CD14-positive monocyte (primary cell): ENCODE data around the gene PIGM. TPM values are rescaled to one million over a fixed set of nuclear protein-coding genes. Genes with fewer than 3 reads are reported as not detected.

ENCODE experiments used
- DNase-seq, 3 donors: peaks; one replicate each; pipeline ENCODE4 v3.0.0-alpha.2; 2011 to 2022
- H2AFZ ChIP-seq: 2 replicates; pipeline ENCODE4 v1.6.0; 2012; ENCODE audit warnings: mild to moderate bottlenecking, low read depth, low read length, inconsistent platforms; ENCODE audit not compliant: insufficient read depth, poor library complexity, severe bottlenecking
- H3K27ac ChIP-seq, 2 donors: 1 replicate in 1 of 2; 2 replicates in 1 of 2; pipeline ENCODE4 v1.5.1; 2012 to 2013; ENCODE audit warnings: low read length in 2 of 2, control low read depth in 1 of 2, inconsistent platforms in 1 of 2, low read depth in 1 of 2, mild to moderate bottlenecking in 1 of 2
- H3K27me3 ChIP-seq, 2 donors: one replicate each; pipeline versions ENCODE4 v1.6.0 to v1.6.1; 2011 to 2013; ENCODE audit warnings: low read length in 2 of 2; ENCODE audit not compliant: control insufficient read depth in 2 of 2, insufficient read depth in 2 of 2
- H3K36me3 ChIP-seq, 2 donors: replicated peaks in 1 of 2; 1 replicate in 1 of 2; 2 replicates in 1 of 2; pipeline versions ENCODE4 v1.5.1 to v1.6.1; 2012 to 2013; ENCODE audit warnings: low read length in 2 of 2, control low read depth in 1 of 2, inconsistent platforms in 1 of 2, mild to moderate bottlenecking in 1 of 2; ENCODE audit not compliant: insufficient read depth in 2 of 2, control insufficient read depth in 1 of 2
- H3K4me1 ChIP-seq, 2 donors: 1 replicate in 1 of 2; 2 replicates in 1 of 2; pipeline versions ENCODE4 v1.5.1 to v1.6.1; 2012 to 2013; ENCODE audit warnings: low read length in 2 of 2, control low read depth in 1 of 2, inconsistent platforms in 1 of 2, mild to moderate bottlenecking in 1 of 2, moderate library complexity in 1 of 2; ENCODE audit not compliant: insufficient read depth in 2 of 2, control insufficient read depth in 1 of 2
- H3K4me2 ChIP-seq: replicated peaks from 2 replicates; pipeline ENCODE3; 2012; ENCODE audit warnings: low read length, moderate library complexity, mild to moderate bottlenecking; ENCODE audit not compliant: poor library complexity, severe bottlenecking; ENCODE audit errors: extremely low read depth
- H3K4me3 ChIP-seq, 3 experiments: fragments of 200-600 bp in 1 of 3; sonication (generic) in 1 of 3; replicated peaks in 1 of 3; 1 replicate in 2 of 3; 2 replicates in 1 of 3; pipeline ENCODE4 v1.5.1; 2011 to 2013; ENCODE audit warnings: low read length in 3 of 3, mild to moderate bottlenecking in 3 of 3, control low read depth in 2 of 3, low read depth in 2 of 3, inconsistent platforms in 1 of 3, moderate library complexity in 1 of 3
- H3K79me2 ChIP-seq: 2 replicates; pipeline ENCODE4 v1.6.0; 2012; ENCODE audit warnings: mild to moderate bottlenecking, control low read depth, inconsistent platforms, low read length, moderate library complexity; ENCODE audit not compliant: insufficient read depth
- H3K9ac ChIP-seq: 2 replicates; pipeline ENCODE4 v1.6.0; 2017; ENCODE audit warnings: low read length, mild to moderate bottlenecking; ENCODE audit not compliant: insufficient read depth, poor library complexity, severe bottlenecking
- H3K9me3 ChIP-seq, 2 donors: replicated peaks in 1 of 2; 1 replicate in 1 of 2; 2 replicates in 1 of 2; pipeline versions ENCODE4 v1.5.1 to v1.6.1; 2012 to 2013; ENCODE audit warnings: low read length in 2 of 2, control low read depth in 1 of 2; ENCODE audit not compliant: control insufficient read depth in 1 of 2, insufficient read depth in 1 of 2
- H4K20me1 ChIP-seq: 2 replicates; pipeline ENCODE4 v1.6.0; 2012; ENCODE audit warnings: mild to moderate bottlenecking, low read length, control low read depth, moderate library complexity; ENCODE audit not compliant: insufficient read depth
- H3K27ac Mint-ChIP-seq, 7 donors: one replicate each; pipeline ENCODE4 v1.8.0; 2020; ENCODE audit warnings: mild to moderate bottlenecking in 7 of 7, mixed read lengths in 7 of 7, moderate library complexity in 6 of 7, inconsistent platforms in 2 of 7
- H3K27me3 Mint-ChIP-seq, 3 donors: one replicate each; pipeline ENCODE4 v1.8.0; 2021 to 2022; ENCODE audit warnings: low read depth in 3 of 3, mild to moderate bottlenecking in 3 of 3, mixed read lengths in 3 of 3, moderate library complexity in 3 of 3, inconsistent platforms in 1 of 3
- H3K36me3 Mint-ChIP-seq, 2 donors: one replicate each; pipeline ENCODE4 v1.8.0; 2020; ENCODE audit warnings: mixed read lengths in 2 of 2, inconsistent platforms in 1 of 2, mild to moderate bottlenecking in 1 of 2
- H3K4me1 Mint-ChIP-seq: one replicate; pipeline ENCODE4 v1.8.0; 2020; ENCODE audit warnings: mild to moderate bottlenecking, mixed read lengths
- H3K4me3 Mint-ChIP-seq, 2 donors: one replicate each; pipeline ENCODE4 v1.8.0; 2020; ENCODE audit warnings: mild to moderate bottlenecking in 2 of 2, mixed read lengths in 2 of 2, moderate library complexity in 1 of 2
- H3K9me3 Mint-ChIP-seq, 7 donors: one replicate each; pipeline ENCODE4 v1.8.0; 2020 to 2022; ENCODE audit warnings: mixed read lengths in 7 of 7, mild to moderate bottlenecking in 6 of 7, moderate library complexity in 6 of 7, inconsistent platforms in 2 of 7
- WGBS: methylation state at CpG from one replicate; pipeline ENCODE4 v1.1.5; 2013; ENCODE audit warnings: missing lambda C conversion rate; ENCODE audit not compliant: insufficient coverage; 5-methylcytosine and 5-hydroxymethylcytosine counted together
- intact Hi-C, 2 donors: fragments of 100-400 bp; cut with micrococcal nuclease; formaldehyde crosslinking; loops; one replicate each; pipeline versions ENCODE4 v1.15.0 to v1.15.1; 2023
- polyA plus RNA-seq, 3 donors: library from polyadenylated mRNA; depleted of rRNA in 1 of 3; unstranded in 2 of 3; stranded (reverse) in 1 of 3; fragments of 300-500 nt in 2 of 3; fragments of >200 nt in 1 of 3; fragmentation: Illumina TruSeq in 2 of 3; gene quantifications; 1 replicate in 2 of 3; 2 replicates in 1 of 3; pipeline ENCODE4 v1.2.3, GENCODE V29; 2012 to 2021
- TF ChIP-seq, protein P1 (sequence below): fragments of 200-600 bp; IDR thresholded peaks from one replicate; pipeline ENCODE4 v1.8.0; 2022; ENCODE audit warnings: antibody characterized with exemption, mild to moderate bottlenecking

The PIGM gene
- polyA plus RNA-seq, 3 donors = 3.7 to 4.2 (median 4.0) TPM

DNA sequence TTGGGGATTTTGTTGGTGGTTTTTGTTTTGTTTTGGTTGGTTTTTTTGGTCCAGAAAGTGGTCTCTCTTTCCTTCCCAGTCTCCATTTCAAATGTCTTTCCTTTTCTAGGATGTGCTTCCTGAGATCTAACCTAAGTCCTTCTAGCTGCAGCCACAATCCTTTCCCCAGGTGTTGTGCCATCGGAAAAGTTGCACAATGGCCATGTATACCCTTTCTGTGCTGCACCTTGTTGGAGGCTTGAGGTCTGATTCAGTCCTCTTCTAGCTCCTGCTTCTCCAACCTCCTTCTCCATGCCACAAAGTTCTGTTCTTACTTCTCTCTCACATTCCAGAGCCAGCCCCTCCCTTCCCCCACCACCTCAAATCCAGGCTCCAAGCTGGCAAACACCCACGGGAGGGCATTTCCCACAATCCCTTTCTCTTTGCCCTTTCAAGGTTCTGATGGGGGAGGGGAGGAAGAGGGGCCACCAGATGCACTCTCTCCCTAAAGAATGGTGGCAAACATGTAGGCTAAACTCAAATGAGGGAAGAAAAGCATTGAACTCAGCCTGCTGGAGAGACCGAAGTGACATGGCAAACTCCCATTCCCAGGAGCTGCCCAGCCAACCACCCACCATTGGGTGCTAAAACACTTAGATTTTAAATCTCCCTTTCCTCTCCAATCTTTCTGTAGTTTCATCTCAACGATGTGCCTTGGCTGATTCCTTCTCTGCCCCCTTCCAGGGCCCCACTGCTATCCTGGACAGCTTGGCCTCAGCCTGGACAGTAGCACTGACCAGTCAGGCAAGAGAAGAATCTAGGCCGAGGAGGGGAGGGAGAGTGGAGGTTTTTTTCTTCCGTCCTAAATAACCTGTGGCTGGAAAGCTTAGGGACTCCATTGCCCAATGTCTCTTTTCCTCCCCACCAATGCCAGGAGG is 35.3 kb upstream of the PIGM start:
- Histone ChIP-seq H2AFZ (no peak overlapping the region), H3K4me2 (no peak overlapping the region), H3K9me3 (no peaks in the 10 kb centered on the region), H3K9ac (no peak overlapping the region), H3K4me1 (peaks cover 33 to 49% of the 10 kb centered on the region in 2 donors), H4K20me1 (no peaks in the 10 kb centered on the region), H3K36me3 (no peaks in the 10 kb centered on the region), H3K79me2 (no peaks in the 10 kb centered on the region), H3K4me3 (no peak overlapping the region), H3K27me3 (peaks cover 14 to 28% of the 10 kb centered on the region in 2 donors), H3K27ac (no peak overlapping the region)
- H3K27me3 Mint-ChIP-seq = peaks cover 34 to 50% (median 46%) of the 10 kb centered on the region in 3 donors
- H3K9me3 Mint-ChIP-seq = peaks cover 0 to 8% (median 0%) of the 10 kb centered on the region in 7 donors
- DNase-seq = no peak
- 86% methylated on average over 2 of the region's 6 CpGs for WGBS
- no peak overlapping the region for H3K4me3 Mint-ChIP-seq
- H3K4me1 Mint-ChIP-seq = peaks cover 20% of the 10 kb centered on the region
- peaks cover 0 to 17% of the 10 kb centered on the region in 2 donors for H3K36me3 Mint-ChIP-seq
- no peak overlapping the region for H3K27ac Mint-ChIP-seq
- intact Hi-C loops = no loop called here
- TF ChIP-seq, protein P1, sequence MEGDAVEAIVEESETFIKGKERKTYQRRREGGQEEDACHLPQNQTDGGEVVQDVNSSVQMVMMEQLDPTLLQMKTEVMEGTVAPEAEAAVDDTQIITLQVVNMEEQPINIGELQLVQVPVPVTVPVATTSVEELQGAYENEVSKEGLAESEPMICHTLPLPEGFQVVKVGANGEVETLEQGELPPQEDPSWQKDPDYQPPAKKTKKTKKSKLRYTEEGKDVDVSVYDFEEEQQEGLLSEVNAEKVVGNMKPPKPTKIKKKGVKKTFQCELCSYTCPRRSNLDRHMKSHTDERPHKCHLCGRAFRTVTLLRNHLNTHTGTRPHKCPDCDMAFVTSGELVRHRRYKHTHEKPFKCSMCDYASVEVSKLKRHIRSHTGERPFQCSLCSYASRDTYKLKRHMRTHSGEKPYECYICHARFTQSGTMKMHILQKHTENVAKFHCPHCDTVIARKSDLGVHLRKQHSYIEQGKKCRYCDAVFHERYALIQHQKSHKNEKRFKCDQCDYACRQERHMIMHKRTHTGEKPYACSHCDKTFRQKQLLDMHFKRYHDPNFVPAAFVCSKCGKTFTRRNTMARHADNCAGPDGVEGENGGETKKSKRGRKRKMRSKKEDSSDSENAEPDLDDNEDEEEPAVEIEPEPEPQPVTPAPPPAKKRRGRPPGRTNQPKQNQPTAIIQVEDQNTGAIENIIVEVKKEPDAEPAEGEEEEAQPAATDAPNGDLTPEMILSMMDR = no peak

DNA sequence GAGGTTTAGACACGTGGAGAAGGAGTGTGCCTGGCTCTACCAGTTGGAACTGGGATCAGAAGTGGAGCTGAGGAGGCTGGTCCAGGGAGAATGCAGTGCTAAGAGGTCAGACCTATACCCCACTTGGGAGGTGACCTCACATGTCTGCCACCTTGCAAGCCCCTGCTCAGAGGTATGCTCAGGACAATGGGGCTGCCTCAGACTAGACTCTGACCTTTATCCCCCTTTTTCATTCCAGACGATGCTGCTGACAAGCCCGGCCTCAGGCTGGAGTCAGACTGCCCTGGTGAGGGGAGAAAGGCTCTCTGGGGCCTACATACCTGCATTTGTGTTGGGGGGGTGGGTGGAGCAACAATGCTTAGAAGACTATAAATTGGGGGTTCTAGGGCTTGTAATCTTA is 33.0 kb upstream of the PIGM start:
- peaks cover 0 to 4% of the 10 kb centered on the region in 2 donors for H3K36me3 Mint-ChIP-seq
- TF ChIP-seq, protein P1 = no peak
- Histone ChIP-seq H3K79me2 (no peaks in the 10 kb centered on the region), H4K20me1 (no peaks in the 10 kb centered on the region), H3K4me1 (peaks cover 25 to 32% of the 10 kb centered on the region in 2 donors), H2AFZ (no peak overlapping the region), H3K27me3 (peaks cover 5 to 11% of the 10 kb centered on the region in 2 donors), H3K9me3 (no peaks in the 10 kb centered on the region), H3K27ac (no peak overlapping the region), H3K9ac (no peak overlapping the region), H3K4me2 (no peak overlapping the region), H3K36me3 (no peaks in the 10 kb centered on the region), H3K4me3 (no peak overlapping the region)
- 100% methylated on average over 1 of the region's 3 CpGs for WGBS
- no peak overlapping the region for H3K4me3 Mint-ChIP-seq
- peaks cover 20 to 37% (median 26%) of the 10 kb centered on the region in 3 donors for H3K27me3 Mint-ChIP-seq
- intact Hi-C loops = no loop called here
- DNase-seq = no peak
- peaks cover 8% of the 10 kb centered on the region for H3K4me1 Mint-ChIP-seq
- H3K9me3 Mint-ChIP-seq = peaks cover 0 to 5% (median 0%) of the 10 kb centered on the region in 7 donors
- no peak overlapping the region for H3K27ac Mint-ChIP-seq
